Small intestine (tissue), 16 donors: ENCODE measurements around the gene MYO1A. TPM values are rescaled to one million over a fixed set of nuclear protein-coding genes. Genes with fewer than 3 reads are reported as not detected.

Experiments
- DNase-seq, 2 donors: peaks; one replicate each; pipeline versions ENCODE4 v3.0.0 to v3.0.0-alpha.2; 2013
- FAIRE-seq: peaks from 2 replicates; lab custom pipeline; 2012; peaks lifted over from hg19 to GRCh38; lab: Jason Lieb, UNC
- H3K27ac ChIP-seq, 3 donors: one replicate each; pipeline ENCODE4 v1.5.1; 2013; ENCODE audit warnings: low read length in 2 of 3, mild to moderate bottlenecking in 2 of 3, control low read depth in 1 of 3, inconsistent platforms in 1 of 3, low read depth in 1 of 3, moderate library complexity in 1 of 3
- H3K27me3 ChIP-seq, 3 donors: one replicate each; pipeline ENCODE4 v1.6.1; 2013; ENCODE audit warnings: low read length in 3 of 3, inconsistent platforms in 1 of 3; ENCODE audit not compliant: control insufficient read depth in 3 of 3, insufficient read depth in 3 of 3
- H3K36me3 ChIP-seq, 3 donors: one replicate each; pipeline ENCODE4 v1.6.1; 2013; ENCODE audit warnings: low read length in 3 of 3, inconsistent platforms in 1 of 3, low read depth in 1 of 3, mild to moderate bottlenecking in 1 of 3, moderate library complexity in 1 of 3; ENCODE audit not compliant: control insufficient read depth in 3 of 3, insufficient read depth in 2 of 3
- H3K4me1 ChIP-seq, 3 donors: one replicate each; pipeline ENCODE4 v1.6.1; 2013; ENCODE audit warnings: low read length in 2 of 3, inconsistent platforms in 1 of 3, low read depth in 1 of 3, mild to moderate bottlenecking in 1 of 3, moderate library complexity in 1 of 3; ENCODE audit not compliant: control insufficient read depth in 3 of 3, insufficient read depth in 2 of 3
- H3K4me3 ChIP-seq, 3 donors: one replicate each; pipeline ENCODE4 v1.5.1; 2013; ENCODE audit warnings: low read length in 3 of 3, control low read depth in 1 of 3, inconsistent platforms in 1 of 3, low read depth in 1 of 3, mild to moderate bottlenecking in 1 of 3, moderate library complexity in 1 of 3
- H3K9me3 ChIP-seq, 2 donors: one replicate each; pipeline ENCODE4 v1.6.1; 2013; ENCODE audit warnings: low read depth in 1 of 2, low read length in 1 of 2; ENCODE audit not compliant: control insufficient read depth in 2 of 2, insufficient read depth in 1 of 2
- WGBS, 3 donors: extraction: QIAGEN DNeasy Blood & Tissue Kit; methylation state at CpG; one replicate each; pipeline ENCODE4 v1.1.7; 2013; 5-methylcytosine and 5-hydroxymethylcytosine counted together
- long read RNA-seq, 10 donors: transcript quantifications; one replicate each; lab custom pipeline, GENCODE V29; 2026
- polyA plus RNA-seq, 4 donors: library from polyadenylated mRNA; stranded (reverse) in 3 of 4; unstranded in 1 of 4; fragments of 200-250 nt in 3 of 4; fragments of 120-200 nt in 1 of 4; gene quantifications; one replicate each; pipeline versions ENCODE4 v1.2.1 to v1.2.3, GENCODE V29; 2013
- donor health status: healthy with polysubstance abuse.
- donor health status: control.
- donor health status: control.
- donor health status: Bipolar disorder and iron deficiency.
- donor health status: healthy.

The MYO1A gene
- 100 to 1,000 TPM; 202 to 971 (median 563) TPM for polyA plus RNA-seq
- long read RNA-seq, donor 1, transcript MYO1A-205 (3 exons, 631 nt), result minor isoform, 5 of 242 reads
- long read RNA-seq, donor 1, transcript MYO1A-201 (28 exons, 3,621 nt), result major isoform, 23 of 242 reads
- long read RNA-seq, donor 1, partial matches to known transcripts, result 212 of 242 reads
- long read RNA-seq, donor 1, other reads (novel, unspliced or antisense), result 0 of 242 reads
- long read RNA-seq, donor 2, transcript MYO1A-201 (28 exons, 3,621 nt), result major isoform, 6 of 23 reads
- long read RNA-seq, donor 2, partial matches to known transcripts, result 16 of 23 reads
- long read RNA-seq, donor 2, other reads (novel, unspliced or antisense), result 0 of 23 reads
- long read RNA-seq, donor 3, partial matches to known transcripts, result 65 of 67 reads
- long read RNA-seq, donor 3, other reads (novel, unspliced or antisense), result 0 of 67 reads
- long read RNA-seq, donor 4, result 0 reads
- long read RNA-seq, donor 5, partial matches to known transcripts, result 28 of 29 reads
- long read RNA-seq, donor 5, other reads (novel, unspliced or antisense), result 0 of 29 reads
- long read RNA-seq, donor 6, transcript MYO1A-201 (28 exons, 3,621 nt), result major isoform, 12 of 61 reads
- long read RNA-seq, donor 6, partial matches to known transcripts, result 47 of 61 reads
- long read RNA-seq, donor 6, other reads (novel, unspliced or antisense), result 0 of 61 reads
- long read RNA-seq, donor 7, result 0 reads
- long read RNA-seq, donor 8, result 0 reads
- long read RNA-seq, donor 9, partial matches to known transcripts, result 0 of 3 reads
- long read RNA-seq, donor 9, other reads (novel, unspliced or antisense), result 0 of 3 reads
- long read RNA-seq, donor 10, partial matches to known transcripts, result 35 of 37 reads
- long read RNA-seq, donor 10, other reads (novel, unspliced or antisense), result 0 of 37 reads

DNA sequence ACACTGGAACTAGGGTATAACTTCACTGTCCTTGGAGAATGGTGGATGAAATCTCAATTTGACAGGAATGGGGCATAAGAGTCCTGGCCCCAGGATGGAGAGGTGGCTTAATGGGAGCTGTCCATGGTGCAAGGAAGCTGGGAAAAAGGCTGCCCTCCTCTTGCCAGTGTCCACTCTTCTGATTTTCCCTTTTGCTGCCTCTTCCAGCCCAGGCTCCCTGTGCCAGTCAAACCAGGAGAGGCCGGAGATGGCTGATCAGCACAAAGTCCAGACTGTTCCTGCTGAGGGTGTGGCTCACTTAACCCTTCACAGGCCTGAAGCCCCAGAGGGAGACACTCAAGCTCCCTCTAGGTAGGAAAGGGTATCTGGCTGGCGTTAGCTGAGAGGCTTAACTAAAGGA, at the start of gene MYO1A:
Gene MYO1A (minus strand): TSS at position 240 of the 400 bp plus-strand sequence. CDS start 1,806 bp downstream, outside the sequence.
- H3K27ac ChIP-seq, result peak within 1 kb of the TSS; percentile 78 to 88 (median 80)
- 16 to 44% (median 38%) methylated on average over 2 of the region's 2 CpGs for WGBS, 3 donors
- peaks cover 3 to 44% (median 8%) of the 10 kb centered on the region in 3 donors for H3K4me1 ChIP-seq
- H3K36me3 ChIP-seq, result peaks cover 0 to 30% (median 0%) of the 10 kb centered on the region in 3 donors
- H3K27me3 ChIP-seq, result no peaks in the 10 kb centered on the region
- DNase-seq, result peak; percentile 88 to 94
- no peaks in the 10 kb centered on the region for H3K9me3 ChIP-seq
- FAIRE-seq, result no peak
- peak within 1 kb of the TSS; percentile 3 to 69 (median 66) for H3K4me3 ChIP-seq

DNA sequence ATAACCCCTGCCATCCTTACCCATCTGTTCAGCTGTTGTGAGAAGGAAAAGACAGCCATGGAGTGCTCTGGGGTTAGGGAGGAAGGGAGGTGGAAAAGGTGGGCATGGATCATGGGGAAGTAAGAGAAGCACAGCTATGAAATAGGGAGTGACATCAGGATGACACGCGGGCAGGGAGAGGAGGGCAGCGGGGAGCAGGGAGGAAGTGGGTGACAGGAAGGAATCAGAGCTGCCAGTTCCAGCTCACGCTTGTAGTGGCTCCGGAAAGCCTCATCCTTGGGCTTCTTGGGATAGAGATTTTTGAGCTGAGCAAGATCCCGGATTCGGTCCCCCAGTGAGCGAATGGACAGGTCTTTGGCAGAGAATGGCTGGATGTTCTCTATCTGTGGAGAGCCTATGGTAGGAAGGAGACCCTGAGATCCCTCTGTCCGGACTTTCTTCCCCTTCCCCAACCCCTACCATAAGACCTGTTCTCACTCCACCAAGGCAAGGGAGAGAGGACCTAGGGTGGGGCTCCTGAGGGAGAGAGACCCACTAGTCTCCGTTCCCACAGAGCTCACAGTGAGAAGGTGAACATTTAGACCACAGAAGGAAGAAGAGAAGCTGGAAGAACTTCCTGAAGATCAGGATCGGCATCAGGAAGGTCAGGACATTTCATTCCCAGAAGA, 49.3 kb upstream of the MYO1A start:
- Histone ChIP-seq H3K4me1 (peaks cover 0 to 29% (median 4%) of the 10 kb centered on the region in 3 donors), H3K36me3 (peaks cover 9 to 79% (median 23%) of the 10 kb centered on the region in 3 donors), H3K27me3 (no peaks in the 10 kb centered on the region), H3K4me3 (no peak overlapping the region), H3K27ac (no peak overlapping the region), H3K9me3 (no peaks in the 10 kb centered on the region)
- no peak for DNase-seq
- FAIRE-seq, result no peak
- 83 to 84% (median 84%) methylated on average over 11 of the region's 11 CpGs for WGBS, 3 donors

DNA sequence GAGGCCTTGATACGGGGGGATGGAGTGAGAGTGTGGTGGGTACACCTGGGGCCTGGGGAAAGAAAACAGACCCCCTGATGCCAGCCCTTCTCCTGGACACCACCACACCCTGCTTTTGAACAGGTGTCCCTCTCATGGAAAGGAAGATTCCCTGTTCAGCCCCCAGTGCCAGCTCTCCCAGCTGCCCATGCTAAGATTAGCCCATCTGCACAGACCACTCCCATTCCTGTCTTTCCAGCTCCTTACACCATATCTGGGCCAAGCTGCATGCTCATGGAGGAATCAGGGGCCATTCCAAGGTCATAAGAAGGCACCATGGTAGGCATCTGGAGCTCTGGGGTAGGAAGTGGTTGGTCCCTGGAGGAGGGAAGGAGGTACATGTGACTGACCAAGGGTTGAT, 48.6 kb upstream of the MYO1A start:
- Histone ChIP-seq H3K9me3 (no peaks in the 10 kb centered on the region), H3K27ac (no peak overlapping the region), H3K4me3 (no peak overlapping the region), H3K36me3 (peaks cover 6 to 79% (median 20%) of the 10 kb centered on the region in 3 donors), H3K27me3 (no peaks in the 10 kb centered on the region), H3K4me1 (peaks cover 0 to 32% (median 4%) of the 10 kb centered on the region in 3 donors)
- FAIRE-seq (no peak), DNase-seq (no peak)
- WGBS, 3 donors, result 85 to 93% (median 88%) methylated on average over 1 of the region's 1 CpG

DNA sequence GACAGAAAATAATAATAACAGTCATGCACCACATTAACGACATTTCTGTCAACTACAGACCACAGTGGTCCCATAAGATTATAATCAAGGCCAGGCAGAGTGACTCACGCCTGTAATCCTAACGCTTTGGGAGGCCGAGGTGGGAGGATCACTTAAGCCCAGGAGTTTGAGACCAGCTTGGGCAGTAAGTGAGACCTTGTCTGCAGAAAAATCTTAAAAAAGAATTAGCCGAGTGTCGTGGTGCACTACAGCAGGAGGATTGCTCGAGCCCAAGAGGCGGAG, 47.6 kb upstream of the MYO1A start:
- no peak for FAIRE-seq
- no peak for DNase-seq
- Histone ChIP-seq H3K27ac (no peak overlapping the region), H3K36me3 (peaks cover 6 to 83% (median 20%) of the 10 kb centered on the region in 3 donors), H3K27me3 (no peaks in the 10 kb centered on the region), H3K4me3 (no peak overlapping the region), H3K9me3 (no peaks in the 10 kb centered on the region), H3K4me1 (peaks cover 0 to 31% (median 2%) of the 10 kb centered on the region in 3 donors)
- WGBS, 3 donors, result 88 to 92% (median 89%) methylated on average over 8 of the region's 8 CpGs

DNA sequence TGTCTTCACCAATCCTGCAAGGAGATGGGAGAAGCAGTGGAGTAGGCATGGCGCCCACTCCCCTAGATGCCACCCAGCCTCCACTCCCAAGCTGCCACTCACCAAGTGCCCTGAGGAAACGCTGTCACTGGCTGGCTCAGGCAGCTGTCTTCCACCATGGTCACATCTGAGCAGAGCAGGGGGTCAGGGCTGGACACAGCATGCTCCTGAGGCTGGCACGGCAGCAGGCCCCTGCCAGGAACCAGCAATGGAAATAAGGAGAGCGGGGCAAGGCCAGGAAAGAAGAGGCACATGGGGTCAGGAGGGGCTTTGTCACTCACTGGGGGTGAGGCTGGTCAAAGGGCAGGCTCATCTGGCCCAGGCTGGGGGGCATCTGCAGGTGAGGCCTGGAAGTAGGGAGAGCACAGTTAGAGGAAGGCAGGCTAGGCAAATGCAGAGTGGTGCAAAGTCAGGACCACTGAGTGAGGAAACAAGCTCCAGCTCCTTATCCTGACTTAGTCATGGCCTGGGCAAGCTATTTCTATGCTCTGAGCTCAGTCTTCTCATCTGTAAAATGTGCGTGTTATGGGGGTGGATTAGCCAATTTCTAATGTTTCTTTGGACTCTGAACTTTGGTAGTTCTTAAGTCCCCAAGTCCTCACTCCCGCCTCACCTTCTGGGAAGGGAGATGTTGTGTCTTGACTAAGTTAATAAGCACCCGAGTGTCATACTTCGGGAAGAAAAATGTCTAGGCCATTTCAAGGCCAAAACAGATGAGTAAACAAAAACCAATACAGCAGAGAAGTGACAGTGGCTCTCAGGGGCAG, 47.0 kb upstream of the MYO1A start:
- H3K9me3 ChIP-seq, result no peaks in the 10 kb centered on the region
- no peak for FAIRE-seq
- DNase-seq, result no peak
- 73 to 84% (median 77%) methylated on average over 8 of the region's 8 CpGs for WGBS, 3 donors
- H3K4me3 ChIP-seq, result no peak overlapping the region
- peaks cover 0 to 25% (median 0%) of the 10 kb centered on the region in 3 donors for H3K4me1 ChIP-seq
- no peaks in the 10 kb centered on the region for H3K27me3 ChIP-seq
- peaks cover 6 to 83% (median 21%) of the 10 kb centered on the region in 3 donors for H3K36me3 ChIP-seq
- peak overlapping the region in 1 of 3 donors; percentile 14 for H3K27ac ChIP-seq

DNA sequence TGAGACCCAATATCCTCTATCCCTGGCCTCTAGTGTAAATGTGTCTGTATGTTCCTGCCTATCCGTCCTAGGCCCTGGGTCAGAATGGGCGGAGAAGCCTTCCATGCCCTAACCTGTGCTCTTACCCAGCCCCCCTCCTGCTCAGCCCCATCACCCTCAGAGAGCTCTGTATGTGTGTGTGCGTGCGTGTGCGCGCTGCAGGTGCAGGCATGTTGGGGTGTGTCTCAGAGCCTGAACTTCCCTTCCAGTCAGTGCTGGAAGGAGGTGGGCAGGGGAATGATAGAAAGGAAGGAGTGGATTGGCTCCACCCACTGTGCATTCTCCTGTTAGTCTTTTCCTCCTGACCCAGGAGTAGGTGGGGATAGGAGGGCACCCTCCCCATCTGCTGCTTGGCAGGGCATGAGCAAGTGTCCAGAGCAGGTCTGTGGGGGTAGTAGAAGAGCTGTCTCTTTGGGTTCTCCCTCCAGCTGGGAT, 46.2 kb upstream of the MYO1A start:
- H3K4me3 ChIP-seq, result no peak overlapping the region
- H3K9me3 ChIP-seq, result no peaks in the 10 kb centered on the region
- H3K36me3 ChIP-seq, result peaks cover 6 to 83% (median 23%) of the 10 kb centered on the region in 3 donors
- peaks cover 0 to 19% (median 0%) of the 10 kb centered on the region in 3 donors for H3K4me1 ChIP-seq
- FAIRE-seq (no peak), DNase-seq (peak in 1 of 2 donors; percentile 33)
- H3K27me3 ChIP-seq, result no peaks in the 10 kb centered on the region
- 59 to 81% (median 62%) methylated on average over 6 of the region's 6 CpGs for whole genome bisulfite sequencing, 3 donors
- H3K27ac ChIP-seq, result peak overlapping the region in 1 of 3 donors; percentile 11

DNA sequence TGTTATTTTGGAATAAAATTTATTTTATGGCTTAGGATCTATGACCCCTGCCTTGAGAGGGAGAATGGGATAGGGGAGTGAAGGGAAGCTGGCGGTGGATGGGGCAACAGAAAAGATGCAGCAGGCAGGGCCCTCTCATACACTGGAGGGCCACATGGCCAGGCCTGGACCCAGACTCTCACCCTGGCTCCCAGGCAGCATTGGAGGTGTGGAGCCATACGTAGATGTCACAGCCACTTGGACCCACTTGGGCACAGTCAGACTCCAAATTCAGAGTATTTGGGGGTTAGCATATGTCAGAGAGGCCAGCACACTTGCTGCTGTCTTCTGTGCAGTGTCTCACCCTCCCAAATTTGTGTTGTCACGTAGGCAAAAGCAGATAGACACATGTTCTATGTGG, 45.5 kb upstream of the MYO1A start:
- no peak for FAIRE-seq
- Histone ChIP-seq H3K36me3 (peaks cover 6 to 90% (median 23%) of the 10 kb centered on the region in 3 donors), H3K4me3 (no peak overlapping the region), H3K27me3 (no peaks in the 10 kb centered on the region), H3K4me1 (peaks cover 0 to 18% (median 0%) of the 10 kb centered on the region in 3 donors), H3K9me3 (no peaks in the 10 kb centered on the region), H3K27ac (no peak overlapping the region)
- WGBS, 3 donors, result 85 to 97% (median 96%) methylated on average over 3 of the region's 3 CpGs
- no peak for DNase-seq
